GM23248 (cell line): ENCODE data around the gene PLXDC2.

ENCODE experiments used
- EZH2 ChIP-seq: fragments of 200-600 bp; sonication (generic); IDR thresholded peaks from 2 replicates; pipeline ENCODE4 v1.6.1; 2018; ENCODE audit warnings: antibody characterized with exemption, mild to moderate bottlenecking; ENCODE audit not compliant: insufficient read depth, poor library complexity, severe bottlenecking
- EZH2phosphoT487 ChIP-seq: fragments of 200-600 bp; sonication (generic); IDR thresholded peaks from 2 replicates; pipeline ENCODE4 v1.6.1; 2018; ENCODE audit warnings: antibody characterized with exemption, moderate library complexity, mild to moderate bottlenecking, low read depth; ENCODE audit not compliant: insufficient read depth

GRCh38 chr10:20240643-20241042 lies 424.4 kb downstream of the PLXDC2 start:
- TF ChIP-seq EZH2 = no peak
- no peak for TF ChIP-seq EZH2phosphoT487
